Astrocyte (in vitro differentiated cells and primary cell): ENCODE results near the gene KLF11. TPM values are rescaled to one million over a fixed set of nuclear protein-coding genes. Genes with fewer than 3 reads are reported as not detected.
A peak's percentile ranks its signal among the peaks of the same experiment; 100 is the strongest.

ENCODE experiments used
- DNase-seq: peaks from one replicate; pipeline ENCODE4 v3.0.0-alpha.2; 2010; ENCODE audit warnings: low read depth
- FAIRE-seq: peaks from 2 replicates; lab custom pipeline; 2011; peaks lifted over from hg19 to GRCh38; lab: Jason Lieb, UNC
- H2AFZ ChIP-seq: 2 replicates; pipeline ENCODE4 v1.6.0; 2012; ENCODE audit warnings: low read depth, low read length, inconsistent platforms
- H3K27ac ChIP-seq: 2 replicates; pipeline ENCODE4 v1.5.1; 2011; ENCODE audit warnings: low read depth, low read length, inconsistent platforms
- H3K27me3 ChIP-seq: 2 replicates; pipeline ENCODE4 v1.6.0; 2011; ENCODE audit warnings: low read length, inconsistent platforms; ENCODE audit not compliant: insufficient read depth
- H3K36me3 ChIP-seq: 2 replicates; pipeline ENCODE4 v1.5.1; 2011; ENCODE audit warnings: low read length, inconsistent platforms; ENCODE audit not compliant: insufficient read depth
- H3K4me1 ChIP-seq: 2 replicates; pipeline ENCODE4 v1.5.1; 2011; ENCODE audit warnings: low read length, inconsistent platforms; ENCODE audit not compliant: insufficient read depth
- H3K4me2 ChIP-seq: 2 replicates; pipeline ENCODE4 v1.6.0; 2012; ENCODE audit warnings: low read length, inconsistent platforms
- H3K4me3 ChIP-seq: 2 replicates; pipeline ENCODE4 v1.5.1; 2011; ENCODE audit warnings: low read depth, mild to moderate bottlenecking, low read length, inconsistent platforms; ENCODE audit not compliant: insufficient read depth
- H3K79me2 ChIP-seq: 2 replicates; pipeline ENCODE4 v1.6.0; 2012; ENCODE audit warnings: mild to moderate bottlenecking, low read length, inconsistent platforms; ENCODE audit not compliant: insufficient read depth
- H3K9ac ChIP-seq: 2 replicates; pipeline ENCODE4 v1.6.0; 2012; ENCODE audit warnings: mild to moderate bottlenecking, low read length, inconsistent platforms
- H3K9me3 ChIP-seq: 2 replicates; pipeline ENCODE4 v1.5.1; 2012; ENCODE audit warnings: low read depth, mild to moderate bottlenecking, low read length, inconsistent platforms; ENCODE audit not compliant: insufficient read depth
- H4K20me1 ChIP-seq: 2 replicates; pipeline ENCODE4 v1.6.0; 2012; ENCODE audit warnings: low read length, inconsistent platforms; ENCODE audit not compliant: insufficient read depth
- H3K27ac Mint-ChIP-seq: one replicate; pipeline ENCODE4 v1.8.0; 2021; ENCODE audit warnings: mild to moderate bottlenecking, mixed read lengths; ENCODE audit not compliant: unreplicated experiment
- H3K27me3 Mint-ChIP-seq: one replicate; pipeline ENCODE4 v1.8.0; 2021; ENCODE audit warnings: low read depth, mixed read lengths; ENCODE audit not compliant: unreplicated experiment
- H3K36me3 Mint-ChIP-seq: one replicate; pipeline ENCODE4 v1.8.0; 2021; ENCODE audit warnings: low read depth, mixed read lengths; ENCODE audit not compliant: unreplicated experiment
- H3K4me1 Mint-ChIP-seq: one replicate; pipeline ENCODE4 v1.8.0; 2021; ENCODE audit warnings: low read depth, mixed read lengths; ENCODE audit not compliant: unreplicated experiment
- H3K4me3 Mint-ChIP-seq: one replicate; pipeline ENCODE4 v1.8.0; 2021; ENCODE audit warnings: mild to moderate bottlenecking, moderate library complexity, mixed read lengths; ENCODE audit not compliant: unreplicated experiment
- H3K9me3 Mint-ChIP-seq: one replicate; pipeline ENCODE4 v1.8.0; 2021; ENCODE audit warnings: mild to moderate bottlenecking, mixed read lengths; ENCODE audit not compliant: unreplicated experiment
- CTCF ChIP-seq: IDR thresholded peaks from 2 replicates; pipeline ENCODE4 v1.5.1; 2011; ENCODE audit warnings: low read depth, mild to moderate bottlenecking, inconsistent platforms, low read length, moderate library complexity; ENCODE audit not compliant: insufficient read depth
- EZH2 ChIP-seq: IDR thresholded peaks from 2 replicates; pipeline ENCODE4 v1.6.1; 2012; ENCODE audit warnings: mild to moderate bottlenecking, low read length, inconsistent platforms; ENCODE audit not compliant: insufficient read depth
- total RNA-seq: library from RNA; stranded (reverse); gene quantifications from 2 replicates; pipeline ENCODE4 v1.2.1, GENCODE V29; 2021

Gene KLF11
- total RNA-seq, 1 donor from 2014 or later: 9.8 TPM

- FAIRE-seq: no peak
- no peaks in the 10 kb centered on the region for H3K36me3 ChIP-seq
- no peak for TF ChIP-seq EZH2
- no peak for TF ChIP-seq CTCF
These were observed 27.1 kb upstream of the KLF11 start for GRCh38 chr2:10016001-10016801.

GRCh38 chr2:10016802-10017258, 26.5 kb upstream of the KLF11 start:
- Histone ChIP-seq H3K36me3 (no peaks in the 10 kb centered on the region), H3K27ac (no peak overlapping the region), H2AFZ (no peak overlapping the region), H3K4me3 (no peak overlapping the region), H3K9ac (no peak overlapping the region), H4K20me1 (no peaks in the 10 kb centered on the region), H3K79me2 (no peaks in the 10 kb centered on the region), H3K4me1 (no peaks in the 10 kb centered on the region), H3K27me3 (peaks cover 11% of the 10 kb centered on the region), H3K9me3 (peaks cover 2% of the 10 kb centered on the region), H3K4me2 (no peak overlapping the region)
- peaks cover 15% of the 10 kb centered on the region for H3K9me3 Mint-ChIP-seq
- peaks cover 20% of the 10 kb centered on the region for H3K27me3 Mint-ChIP-seq
- H3K4me1 Mint-ChIP-seq: no peaks in the 10 kb centered on the region
- FAIRE-seq: no peak
- TF ChIP-seq EZH2 (no peak), CTCF (no peak)
- H3K4me3 Mint-ChIP-seq: peak overlapping the region; percentile 71
- no peaks in the 10 kb centered on the region for H3K36me3 Mint-ChIP-seq
- DNase-seq: no peak
- H3K27ac Mint-ChIP-seq: no peak overlapping the region

More at GRCh38 chr2:10016001-10016801, 27.1 kb upstream of the KLF11 start:
- Histone ChIP-seq H3K27ac (no peak overlapping the region), H3K4me2 (no peak overlapping the region), H3K9ac (no peak overlapping the region), H3K4me3 (no peak overlapping the region), H3K79me2 (no peaks in the 10 kb centered on the region), H4K20me1 (no peaks in the 10 kb centered on the region), H3K9me3 (peaks cover 2% of the 10 kb centered on the region), H3K4me1 (no peaks in the 10 kb centered on the region), H3K27me3 (peaks cover 9% of the 10 kb centered on the region), H2AFZ (no peak overlapping the region)
- no peaks in the 10 kb centered on the region for H3K4me1 Mint-ChIP-seq
- peaks cover 20% of the 10 kb centered on the region for H3K27me3 Mint-ChIP-seq
- no peak overlapping the region for H3K4me3 Mint-ChIP-seq
- H3K27ac Mint-ChIP-seq: no peak overlapping the region
- no peaks in the 10 kb centered on the region for H3K36me3 Mint-ChIP-seq
- H3K9me3 Mint-ChIP-seq: peaks cover 15% of the 10 kb centered on the region
- no peak for DNase-seq
